Measurements from ENCODE around the gene NLK. TPM values are rescaled to one million over a fixed set of nuclear protein-coding genes. Genes with fewer than 3 reads are reported as not detected.
"Not testable (repeated sequence)": the region's sequence is repeated elsewhere in the genome, so short reads cannot be mapped to it uniquely, and the experiment has no call there.

NLK gene
- total RNA-seq, 2 experiments from 2014 or later, result 9.6 to 10.2 TPM

- Mint-ChIP-seq H3K36me3 (peaks cover 11% of the 10 kb centered on the region), H3K4me1 (no peaks in the 10 kb centered on the region), H3K27me3 (no peaks in the 10 kb centered on the region), H3K9me3 (peaks cover 8% of the 10 kb centered on the region), H3K4me3 (no peak overlapping the region), H3K27ac (no peak overlapping the region)
- DNase-seq, result no peak
Measured at GRCh38 chr17:28189667-28190066, 147.2 kb downstream of the NLK start.

DNA sequence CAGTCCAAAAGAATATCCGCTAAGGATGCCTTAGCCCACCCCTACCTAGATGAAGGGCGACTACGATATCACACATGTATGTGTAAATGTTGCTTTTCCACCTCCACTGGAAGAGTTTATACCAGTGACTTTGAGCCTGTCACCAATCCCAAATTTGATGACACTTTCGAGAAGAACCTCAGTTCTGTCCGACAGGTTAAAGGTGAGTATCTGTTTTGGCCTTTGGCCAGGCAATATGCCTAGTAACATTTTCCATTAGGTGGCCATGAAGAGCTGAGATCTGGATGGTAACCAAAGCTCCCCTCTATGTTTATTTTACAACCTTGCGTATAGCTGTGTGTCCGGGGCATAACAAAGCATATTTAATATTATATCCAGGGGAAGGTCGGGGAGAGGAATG is 148.5 kb downstream of the NLK start:
- peaks cover 5% of the 10 kb centered on the region for H3K9me3 Mint-ChIP-seq
- H3K27ac Mint-ChIP-seq, result no peak overlapping the region
- no peak for DNase-seq
- H3K4me1 Mint-ChIP-seq, result peaks cover 3% of the 10 kb centered on the region
- H3K36me3 Mint-ChIP-seq, result peaks cover 7% of the 10 kb centered on the region
- no peak overlapping the region for H3K4me3 Mint-ChIP-seq
- no peaks in the 10 kb centered on the region for H3K27me3 Mint-ChIP-seq

DNA sequence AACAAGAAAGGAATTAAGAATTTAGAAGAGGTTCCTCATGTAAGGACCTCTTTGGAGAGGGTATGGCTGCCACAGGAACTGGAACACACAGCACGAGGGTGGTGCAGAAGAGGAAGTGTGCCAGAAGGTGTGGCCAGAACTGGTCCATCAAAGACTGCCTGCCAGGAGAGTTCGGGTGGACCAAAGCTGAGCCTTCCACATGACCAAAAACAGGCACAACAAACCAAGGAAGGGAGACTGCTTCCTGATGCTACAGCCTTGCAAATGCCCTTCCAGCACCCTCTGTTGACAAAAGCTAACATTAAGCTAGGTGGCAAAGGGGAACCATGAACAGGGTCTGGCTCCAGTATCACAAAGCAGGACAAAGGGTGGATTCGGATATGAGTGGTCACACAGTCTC is 150.8 kb downstream of the NLK start:
- Mint-ChIP-seq H3K36me3 (peaks cover 5% of the 10 kb centered on the region), H3K9me3 (no peaks in the 10 kb centered on the region)

GRCh38 chr17:28194382-28194781 is 151.9 kb downstream of the NLK start:
- DNase-seq, result no peak
- Mint-ChIP-seq H3K4me3 (no peak overlapping the region), H3K4me1 (peaks cover 6% of the 10 kb centered on the region), H3K9me3 (no peaks in the 10 kb centered on the region), H3K36me3 (peaks cover 5% of the 10 kb centered on the region), H3K27ac (no peak overlapping the region), H3K27me3 (no peaks in the 10 kb centered on the region)

More for the DNA sequence above, 150.8 kb downstream of the NLK start:
- Mint-ChIP-seq H3K27ac (no peak overlapping the region), H3K4me3 (no peak overlapping the region), H3K27me3 (no peaks in the 10 kb centered on the region), H3K4me1 (peaks cover 6% of the 10 kb centered on the region)
- no peak for DNase-seq

DNA sequence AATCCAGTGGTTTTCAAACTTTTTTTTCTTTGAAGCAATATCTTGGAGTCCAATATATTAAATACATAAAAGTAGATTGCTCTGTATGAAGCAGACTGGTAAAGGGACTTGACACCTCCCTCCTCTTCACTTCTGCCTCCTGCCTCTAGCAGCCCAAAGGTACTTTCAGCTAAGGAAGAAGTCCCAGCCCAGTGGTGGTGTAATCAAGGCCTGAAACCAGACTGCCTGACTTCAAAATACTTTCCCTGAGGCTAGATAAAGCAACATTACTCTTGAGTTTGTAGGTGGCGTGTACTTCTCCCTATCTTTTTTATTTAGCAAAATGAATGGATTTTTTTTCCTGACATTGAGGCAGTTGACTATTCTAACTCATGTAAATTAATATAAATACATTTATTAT is 154.2 kb downstream of the NLK start:
- DNase-seq, result no peak
- no peaks in the 10 kb centered on the region for H3K27me3 Mint-ChIP-seq
- H3K4me1 Mint-ChIP-seq, result peaks cover 6% of the 10 kb centered on the region
- H3K9me3 Mint-ChIP-seq, result no peaks in the 10 kb centered on the region
- H3K36me3 Mint-ChIP-seq, result peaks cover 5% of the 10 kb centered on the region
- H3K27ac Mint-ChIP-seq, result no peak overlapping the region
- H3K4me3 Mint-ChIP-seq, result no peak overlapping the region

DNA sequence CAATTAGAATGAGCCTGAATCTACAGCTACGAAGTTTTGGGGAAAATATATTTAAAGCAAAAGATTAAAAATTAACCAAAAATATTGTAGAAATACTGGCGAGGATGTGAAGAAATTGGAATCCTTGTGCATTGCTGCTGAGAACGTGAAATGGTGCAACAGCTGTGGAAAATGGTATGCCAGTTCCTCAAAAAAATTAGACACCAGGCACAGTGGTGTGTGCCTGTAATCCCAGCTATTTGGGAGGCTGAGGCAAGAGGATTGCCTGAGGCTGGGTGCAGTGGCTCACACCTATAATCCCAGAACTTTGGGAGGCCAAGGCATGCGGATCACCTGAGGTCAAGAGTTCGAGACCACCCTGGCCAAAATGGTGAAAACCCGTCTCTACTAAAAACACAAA is 156.6 kb downstream of the NLK start:
- Mint-ChIP-seq H3K4me1 (peaks cover 6% of the 10 kb centered on the region), H3K27ac (no peak overlapping the region), H3K36me3 (peaks cover 5% of the 10 kb centered on the region), H3K9me3 (no peaks in the 10 kb centered on the region), H3K27me3 (no peaks in the 10 kb centered on the region), H3K4me3 (no peak overlapping the region)
- no peak for DNase-seq

GRCh38 chr17:28199728-28200127 is 157.3 kb downstream of the NLK start:
- no peaks in the 10 kb centered on the region for H3K27me3 Mint-ChIP-seq
- peaks cover 5% of the 10 kb centered on the region for H3K36me3 Mint-ChIP-seq
- peaks cover 6% of the 10 kb centered on the region for H3K4me1 Mint-ChIP-seq
- H3K27ac Mint-ChIP-seq, result no peak overlapping the region
- no peak overlapping the region for H3K4me3 Mint-ChIP-seq
- no peak for DNase-seq
- H3K9me3 Mint-ChIP-seq, result no peaks in the 10 kb centered on the region

GRCh38 chr17:28201315-28201714 is 158.8 kb downstream of the NLK start:
- H3K27me3 Mint-ChIP-seq, result no peaks in the 10 kb centered on the region

GRCh38 chr17:28204244-28204643 is 161.8 kb downstream of the NLK start:
- no peak overlapping the region for H3K4me3 Mint-ChIP-seq
- no peaks in the 10 kb centered on the region for H3K9me3 Mint-ChIP-seq
- no peaks in the 10 kb centered on the region for H3K36me3 Mint-ChIP-seq
- H3K27me3 Mint-ChIP-seq, result no peaks in the 10 kb centered on the region
- no peak for DNase-seq
- no peaks in the 10 kb centered on the region for H3K4me1 Mint-ChIP-seq
- no peak overlapping the region for H3K27ac Mint-ChIP-seq

More at GRCh38 chr17:28201315-28201714, 158.8 kb downstream of the NLK start:
- no peak for DNase-seq
- Mint-ChIP-seq H3K27ac (no peak overlapping the region), H3K4me1 (no peaks in the 10 kb centered on the region), H3K4me3 (no peak overlapping the region), H3K9me3 (no peaks in the 10 kb centered on the region), H3K36me3 (peaks cover 5% of the 10 kb centered on the region)

DNA sequence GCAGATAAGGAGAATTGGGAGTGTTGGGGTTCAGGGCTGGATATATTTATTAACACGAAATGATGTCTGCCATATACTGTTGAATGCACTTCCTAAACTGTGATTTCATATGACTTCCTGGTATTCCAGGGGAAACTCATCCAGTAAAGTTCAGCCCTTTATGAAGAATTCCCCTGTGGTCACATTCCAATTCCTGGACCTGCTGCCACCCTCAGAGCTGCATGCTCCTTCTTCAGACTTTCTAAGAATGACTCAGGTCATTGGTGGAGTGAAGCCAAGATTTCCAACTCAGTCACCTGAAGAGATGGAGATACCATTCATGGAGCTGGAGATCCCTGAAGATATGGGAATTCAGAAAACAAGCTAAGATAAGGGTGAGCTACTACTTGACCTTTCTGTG is 162.3 kb downstream of the NLK start:
- H3K27ac Mint-ChIP-seq, result no peak overlapping the region
- H3K4me3 Mint-ChIP-seq, result no peak overlapping the region
- H3K36me3 Mint-ChIP-seq, result no peaks in the 10 kb centered on the region
- DNase-seq, result no peak
- no peaks in the 10 kb centered on the region for H3K27me3 Mint-ChIP-seq
- H3K9me3 Mint-ChIP-seq, result no peaks in the 10 kb centered on the region
- no peaks in the 10 kb centered on the region for H3K4me1 Mint-ChIP-seq

GRCh38 chr17:28206292-28206691 is 163.8 kb downstream of the NLK start:
- Mint-ChIP-seq H3K4me1 (no peaks in the 10 kb centered on the region), H3K27me3 (no peaks in the 10 kb centered on the region), H3K9me3 (peaks cover 2% of the 10 kb centered on the region), H3K36me3 (no peaks in the 10 kb centered on the region), H3K27ac (no peak overlapping the region), H3K4me3 (no peak overlapping the region)
- DNase-seq, result no peak

DNA sequence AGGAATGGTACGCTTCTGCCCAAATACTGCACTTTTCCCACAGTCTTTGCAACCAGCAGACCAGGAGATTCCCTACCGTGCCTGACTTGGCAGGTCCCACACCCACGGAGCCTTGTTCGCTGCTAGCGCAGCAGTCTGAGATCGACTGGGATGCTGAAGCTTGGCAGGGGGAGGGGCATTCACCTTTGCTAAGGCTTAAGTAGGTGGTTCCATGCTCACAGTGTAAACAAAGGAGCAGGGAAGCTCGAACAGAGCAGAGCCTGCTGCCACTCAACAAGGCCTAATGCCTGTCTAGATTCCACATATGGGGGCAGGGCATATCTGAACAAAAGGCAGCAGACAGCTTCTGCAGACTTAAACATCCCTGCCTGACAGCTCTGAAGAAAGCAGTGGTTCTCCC is 169.3 kb downstream of the NLK start:
- no peak overlapping the region for H3K27ac Mint-ChIP-seq

GRCh38 chr17:28213578-28213977 is 171.1 kb downstream of the NLK start:
- H3K9me3 Mint-ChIP-seq, H3K36me3 Mint-ChIP-seq, H3K27ac Mint-ChIP-seq, DNase-seq, H3K4me3 Mint-ChIP-seq, H3K27me3 Mint-ChIP-seq: not testable (repeated sequence)
- H3K4me1 Mint-ChIP-seq, result peaks cover 10% of the 10 kb centered on the region

More for the DNA sequence above, 169.3 kb downstream of the NLK start:
- Mint-ChIP-seq H3K4me1 (peaks cover 10% of the 10 kb centered on the region), H3K27me3 (no peaks in the 10 kb centered on the region), H3K36me3 (no peaks in the 10 kb centered on the region), H3K9me3 (peaks cover 4% of the 10 kb centered on the region), H3K4me3 (no peak overlapping the region)
- no peak for DNase-seq

GRCh38 chr17:28216052-28216451 is 173.6 kb downstream of the NLK start:
- H3K9me3 Mint-ChIP-seq, result peaks cover 2% of the 10 kb centered on the region
- peak; percentile 14 for DNase-seq
- H3K4me3 Mint-ChIP-seq, result no peak overlapping the region
- H3K4me1 Mint-ChIP-seq, result peaks cover 10% of the 10 kb centered on the region
- no peaks in the 10 kb centered on the region for H3K36me3 Mint-ChIP-seq
- H3K27ac Mint-ChIP-seq, result no peak overlapping the region
- no peaks in the 10 kb centered on the region for H3K27me3 Mint-ChIP-seq

DNA sequence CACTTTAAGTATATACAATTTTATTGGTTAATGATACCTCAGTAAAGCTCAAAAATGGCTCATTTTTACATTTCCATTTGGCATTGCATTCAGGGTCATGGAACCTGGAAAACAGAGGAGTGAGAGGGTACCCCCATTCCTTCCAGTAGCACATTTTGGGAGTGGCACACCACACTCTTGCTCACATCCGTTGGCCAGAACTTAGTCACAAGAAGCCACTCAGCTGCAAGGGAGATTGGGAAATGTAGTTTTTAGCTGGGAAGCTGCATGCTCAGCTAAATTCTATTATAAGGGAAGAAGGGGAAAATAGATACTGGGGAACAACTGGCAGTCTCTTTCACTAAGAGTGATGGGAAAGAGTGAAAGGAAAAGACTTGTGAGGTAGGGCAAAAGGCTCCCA is 174.1 kb downstream of the NLK start:
- no peak overlapping the region for H3K4me3 Mint-ChIP-seq
- H3K27ac Mint-ChIP-seq, result no peak overlapping the region
- H3K4me1 Mint-ChIP-seq, result peaks cover 10% of the 10 kb centered on the region
- H3K9me3 Mint-ChIP-seq, result peaks cover 2% of the 10 kb centered on the region
- no peaks in the 10 kb centered on the region for H3K36me3 Mint-ChIP-seq
- H3K27me3 Mint-ChIP-seq, result no peaks in the 10 kb centered on the region
- no peak for DNase-seq

DNA sequence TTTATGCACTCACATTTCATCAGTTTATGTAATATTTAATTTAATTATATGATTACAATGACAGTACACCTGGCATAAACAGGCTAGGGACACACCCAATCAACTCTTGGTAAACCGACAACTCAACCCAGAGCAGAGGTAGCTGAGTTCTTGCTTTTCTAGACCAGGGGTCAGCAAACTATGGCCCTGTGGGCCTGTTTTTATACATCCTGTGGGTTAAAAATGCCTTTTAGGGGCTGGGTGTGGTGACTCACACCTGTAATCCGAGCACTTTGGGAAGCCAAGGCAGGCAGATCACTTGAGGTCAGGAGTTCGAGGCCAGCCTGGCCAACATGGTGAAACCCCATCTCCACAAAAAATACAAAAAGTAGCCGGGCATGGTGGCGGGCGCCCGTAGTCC is 177.3 kb downstream of the NLK start:
- Mint-ChIP-seq H3K36me3 (no peaks in the 10 kb centered on the region), H3K27me3 (no peaks in the 10 kb centered on the region), H3K27ac (no peak overlapping the region), H3K4me3 (no peak overlapping the region), H3K4me1 (peaks cover 10% of the 10 kb centered on the region), H3K9me3 (no peaks in the 10 kb centered on the region)
- DNase-seq, result no peak
